SU-DHL-6 (cell line): ENCODE data around the gene NT5DC1.

Experiments used
- H2AFZ ChIP-seq: fragments of 200-600 bp; sonication (generic); 2 replicates; pipeline ENCODE4 v1.6.1; 2014; ENCODE audit warnings: low read depth, mild to moderate bottlenecking, moderate library complexity, mixed read lengths, antibody characterized with exemption, low read length; ENCODE audit not compliant: severe bottlenecking
- H3F3A ChIP-seq: fragments of 200-600 bp; shearing (Covaris generic); 2 replicates; pipeline ENCODE4 v1.6.0; 2016; ENCODE audit warnings: antibody characterized with exemption, mild to moderate bottlenecking; ENCODE audit not compliant: insufficient read depth
- H3K27ac ChIP-seq: fragments of 200-600 bp; sonication (generic); 2 replicates; pipeline ENCODE4 v1.5.1; 2016; ENCODE audit warnings: low read depth, mild to moderate bottlenecking, low read length, moderate library complexity, mixed read lengths
- H3K27me3 ChIP-seq: fragments of 200-600 bp; sonication (generic), shearing (Covaris generic); 2 replicates; pipeline ENCODE4 v1.6.0; 2014; ENCODE audit warnings: mild to moderate bottlenecking, low read length
- H3K36me3 ChIP-seq: fragments of 200-600 bp; sonication (generic); 2 replicates; pipeline ENCODE4 v1.6.1; 2014; ENCODE audit warnings: mild to moderate bottlenecking, low read length, mixed read lengths
- H3K4me2 ChIP-seq: fragments of 300-600, 200-600 bp; shearing (Covaris generic), sonication (generic); 2 replicates; pipeline ENCODE4 v1.6.0; 2014; ENCODE audit warnings: low read length, low read depth, mild to moderate bottlenecking; ENCODE audit not compliant: poor library complexity, severe bottlenecking
- H3K4me3 ChIP-seq: fragments of 200-600 bp; sonication (generic); 2 replicates; pipeline ENCODE4 v1.5.1; 2014; ENCODE audit warnings: antibody characterized with exemption, low read length, mild to moderate bottlenecking, mixed read lengths; ENCODE audit not compliant: insufficient read depth, poor library complexity, severe bottlenecking
- H3K79me2 ChIP-seq: fragments of 200-600 bp; sonication (generic); 2 replicates; pipeline ENCODE4 v1.6.1; 2014; ENCODE audit warnings: mild to moderate bottlenecking, low read length, moderate library complexity; ENCODE audit not compliant: insufficient read depth
- H3K9ac ChIP-seq: fragments of 200-600 bp; sonication (generic); 2 replicates; pipeline ENCODE4 v1.7.0; 2014; ENCODE audit warnings: mild to moderate bottlenecking, low read length
- H3K9me2 ChIP-seq: fragments of 200-600 bp; sonication (generic); replicated peaks from 2 replicates; pipeline ENCODE4 v1.6.1; 2014; ENCODE audit warnings: low read length; ENCODE audit not compliant: insufficient read depth
- H3K9me3 ChIP-seq: fragments of 200-600 bp; sonication (generic); 2 replicates; pipeline ENCODE4 v1.6.1; 2014; ENCODE audit warnings: low read length, mixed read lengths; ENCODE audit not compliant: insufficient read depth
- H4K20me1 ChIP-seq: fragments of 200-600 bp; sonication (generic); 2 replicates; pipeline ENCODE4 v1.6.1; 2014; ENCODE audit warnings: low read depth, mild to moderate bottlenecking, antibody characterized with exemption, low read length, moderate library complexity, mixed read lengths
- CTCF ChIP-seq: fragments of 200-600 bp; sonication (generic); IDR thresholded peaks from one replicate; pipeline ENCODE4 v1.5.1; 2017; ENCODE audit warnings: antibody characterized with exemption, mild to moderate bottlenecking, low read length, moderate library complexity; ENCODE audit not compliant: insufficient read depth, poor library complexity, severe bottlenecking
- EZH2phosphoT487 ChIP-seq: fragments of 200-600 bp; sonication (generic), shearing (Covaris generic); conservative IDR thresholded peaks from 2 replicates; pipeline ENCODE4 v1.6.1; 2018; ENCODE audit warnings: mild to moderate bottlenecking, antibody characterized with exemption, low read length, moderate library complexity, mixed read lengths

NT5DC1 gene

GRCh38 chr6:116165596-116165995, 64.9 kb downstream of the NT5DC1 start:
- Histone ChIP-seq H4K20me1 (no peaks in the 10 kb centered on the region), H3F3A (no peaks in the 10 kb centered on the region), H3K9ac (no peak overlapping the region), H3K27me3 (no peaks in the 10 kb centered on the region), H3K27ac (no peak overlapping the region), H3K79me2 (no peaks in the 10 kb centered on the region), H3K9me3 (no peaks in the 10 kb centered on the region), H3K4me3 (no peak overlapping the region), H3K9me2 (no peaks in the 10 kb centered on the region), H3K36me3 (no peaks in the 10 kb centered on the region), H2AFZ (no peak overlapping the region), H3K4me2 (no peak overlapping the region)
- TF ChIP-seq CTCF (no peak), EZH2phosphoT487 (no peak)

GRCh38 chr6:116166369-116166768, 65.7 kb downstream of the NT5DC1 start:
- TF ChIP-seq EZH2phosphoT487 (no peak), CTCF (no peak)
- H3K9ac ChIP-seq: no peak overlapping the region
- no peaks in the 10 kb centered on the region for H3F3A ChIP-seq
- no peak overlapping the region for H2AFZ ChIP-seq
- H4K20me1 ChIP-seq: no peaks in the 10 kb centered on the region
- H3K79me2 ChIP-seq: no peaks in the 10 kb centered on the region
- H3K4me2 ChIP-seq: no peak overlapping the region
- H3K4me3 ChIP-seq: no peak overlapping the region
- H3K9me2 ChIP-seq: no peaks in the 10 kb centered on the region
- H3K27me3 ChIP-seq: no peaks in the 10 kb centered on the region
- H3K9me3 ChIP-seq: no peaks in the 10 kb centered on the region
- H3K27ac ChIP-seq: no peak overlapping the region
- no peaks in the 10 kb centered on the region for H3K36me3 ChIP-seq

GRCh38 chr6:116168148-116168547, 67.5 kb downstream of the NT5DC1 start:
- Histone ChIP-seq H3K27ac (no peak overlapping the region), H3K4me3 (no peak overlapping the region), H3F3A (no peaks in the 10 kb centered on the region), H3K36me3 (no peaks in the 10 kb centered on the region), H3K9me2 (no peaks in the 10 kb centered on the region), H3K27me3 (no peaks in the 10 kb centered on the region), H3K4me2 (no peak overlapping the region), H2AFZ (no peak overlapping the region), H3K9me3 (no peaks in the 10 kb centered on the region), H3K9ac (no peak overlapping the region), H4K20me1 (no peaks in the 10 kb centered on the region), H3K79me2 (no peaks in the 10 kb centered on the region)
- TF ChIP-seq EZH2phosphoT487 (no peak), CTCF (no peak)
